T1000 (cell line): ENCODE results near the gene REG4.
"Not testable (repeated sequence)": the region's sequence is repeated elsewhere in the genome, so short reads cannot be mapped to it uniquely, and the experiment has no call there.

Experiments used
- DNase-seq: peaks from one replicate; lab custom pipeline; 2025; ENCODE audit warnings: mixed read lengths; lab: John Stamatoyannopoulos, UW

Gene REG4

GRCh38 chr1:119806489-119806888 is 4.8 kb downstream of the REG4 start:
- DNase-seq: no peak

- DNase-seq: no peak
Observed at GRCh38 chr1:119805746-119806145, 5.5 kb downstream of the REG4 start.

DNA sequence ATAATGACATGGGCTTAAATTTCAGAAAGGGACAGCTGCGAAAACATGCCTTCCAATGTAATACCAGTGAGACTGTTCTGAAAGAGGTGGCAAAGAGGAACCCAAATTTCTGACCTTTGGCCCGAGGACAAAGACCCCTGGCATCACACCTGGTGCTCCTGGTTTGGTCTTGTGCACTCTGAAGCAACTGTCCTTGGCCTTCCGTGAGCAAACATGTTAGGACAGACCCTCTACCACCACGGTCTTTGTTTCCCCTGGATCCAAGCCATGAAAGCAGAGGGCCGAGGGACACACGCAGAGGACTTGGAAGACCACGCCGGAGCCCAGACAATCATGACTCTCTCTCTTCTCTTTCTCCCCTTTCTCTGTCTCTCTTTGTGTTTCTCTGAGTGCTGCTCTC is 6.0 kb downstream of the REG4 start:
- no peak for DNase-seq

- no peak for DNase-seq
Observed at GRCh38 chr1:119799599-119800177, 11.6 kb downstream of the REG4 start.

- DNase-seq: no peak
Observed at GRCh38 chr1:119799003-119799402, 12.3 kb downstream of the REG4 start.

DNA sequence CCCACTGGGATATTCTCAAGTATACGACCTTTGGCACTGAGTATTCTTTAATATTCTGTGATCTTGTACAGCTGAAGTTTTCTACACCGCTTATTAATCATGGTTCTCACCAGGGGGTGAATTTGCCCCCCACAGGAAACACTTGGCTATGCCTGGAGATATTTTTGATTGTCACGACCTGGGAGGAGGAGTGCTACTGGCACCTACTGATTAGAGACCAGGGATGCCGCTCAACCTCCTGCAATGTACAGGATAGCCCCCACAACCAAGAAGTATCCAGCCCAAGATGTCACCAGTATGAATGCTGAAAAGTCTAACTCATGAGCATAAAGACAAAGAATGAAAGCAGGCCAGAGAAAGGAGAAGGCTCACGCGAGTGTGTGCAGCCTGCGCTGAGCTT is 13.7 kb downstream of the REG4 start:
- no peak for DNase-seq

DNA sequence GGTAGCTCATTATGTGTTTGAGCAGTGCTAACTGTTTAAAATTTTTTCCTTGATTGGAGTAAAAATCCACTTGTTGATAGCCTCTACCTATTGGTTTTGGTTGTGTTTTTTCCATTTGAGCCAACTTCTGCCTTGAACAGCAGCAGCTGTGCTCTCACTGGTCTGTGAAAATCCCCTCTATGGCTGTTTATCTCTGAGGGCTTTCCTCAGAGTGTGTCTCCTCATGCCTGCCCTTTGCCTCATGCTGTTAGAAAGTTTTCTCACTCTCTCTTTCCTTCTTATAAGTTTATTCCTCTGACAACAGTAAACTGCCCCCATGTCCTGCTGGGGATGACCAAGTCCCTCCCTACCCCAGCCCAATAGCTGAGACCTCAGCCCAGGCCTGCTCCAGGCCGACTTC is 14.1 kb downstream of the REG4 start:
- DNase-seq: no peak

- no peak for DNase-seq
Observed at GRCh38 chr1:119795261-119796200, 15.7 kb downstream of the REG4 start.

- DNase-seq: no peak
Observed at GRCh38 chr1:119794876-119795240, 16.4 kb downstream of the REG4 start.

DNA sequence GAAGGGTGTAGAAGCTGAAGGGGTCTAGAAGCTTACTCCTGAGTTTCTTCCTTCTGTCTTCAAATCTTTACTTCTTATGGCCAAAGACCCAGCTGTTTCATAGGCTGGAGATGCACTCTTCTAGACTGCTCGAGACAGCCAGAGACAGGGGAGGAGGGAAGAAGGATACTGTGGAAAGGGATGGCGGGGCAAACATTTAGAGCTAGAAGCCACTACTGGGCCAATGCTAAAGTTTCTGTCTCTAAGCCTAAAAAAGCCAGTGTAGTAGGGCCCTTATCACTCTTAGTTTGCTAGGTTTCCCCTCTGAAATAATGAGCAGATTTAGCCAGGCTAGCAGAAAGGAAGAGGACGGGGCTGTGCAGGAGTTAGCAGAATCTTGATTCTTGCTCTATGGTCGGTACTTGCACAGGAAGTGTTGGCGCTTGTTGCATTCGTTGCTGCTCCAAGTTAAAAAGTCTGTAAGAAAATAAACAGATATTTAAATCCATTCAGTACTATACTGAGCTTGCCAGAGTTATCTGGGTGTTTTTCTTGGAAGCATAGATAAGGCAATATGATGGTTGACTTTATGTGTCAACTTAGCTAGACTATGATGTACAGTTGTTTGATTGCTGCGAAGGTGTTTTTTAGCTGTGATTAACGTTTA is 16.9 kb downstream of the REG4 start:
- no peak for DNase-seq

DNA sequence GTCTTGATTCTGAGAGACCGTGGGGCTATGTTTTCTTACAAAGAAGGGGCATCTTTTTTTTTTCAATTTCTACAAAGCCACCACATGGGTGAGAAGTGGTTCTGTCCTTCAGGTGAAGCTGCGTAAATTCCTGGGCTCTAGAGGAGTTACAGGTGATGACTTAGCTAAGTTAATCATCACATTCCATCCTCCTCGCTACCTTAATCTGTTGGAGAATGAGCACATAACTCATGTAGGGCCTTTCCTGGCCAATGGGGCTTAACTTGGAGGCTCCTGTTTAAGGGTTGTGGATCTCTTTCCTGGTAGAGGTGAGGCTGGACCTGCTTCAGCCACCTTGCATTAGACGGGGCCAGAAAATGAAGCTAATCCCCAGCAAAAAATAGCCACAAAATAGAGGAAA is 19.9 kb downstream of the REG4 start:
- DNase-seq: no peak

- DNase-seq: no peak
Observed at GRCh38 chr1:119790451-119791198, 20.6 kb downstream of the REG4 start.

DNA sequence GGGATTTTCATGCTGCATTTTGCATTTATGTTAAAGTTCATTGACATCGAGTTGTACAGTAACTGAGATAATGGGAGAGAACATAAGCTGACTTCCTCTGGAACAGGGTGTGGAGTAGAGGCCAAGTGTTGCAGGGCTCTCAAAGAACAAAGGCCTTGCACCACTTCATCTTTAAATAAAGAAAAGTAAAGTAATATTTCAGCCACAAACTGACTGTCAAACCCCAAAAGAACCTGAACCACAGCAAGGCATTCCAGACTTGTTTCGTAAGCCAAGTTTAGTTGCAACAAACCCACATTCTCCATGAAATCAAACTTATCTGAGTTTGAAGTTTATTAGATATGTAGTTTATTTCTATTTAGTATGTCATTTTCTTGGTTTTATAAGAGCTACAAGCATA is 23.5 kb downstream of the REG4 start:
- no peak for DNase-seq

DNA sequence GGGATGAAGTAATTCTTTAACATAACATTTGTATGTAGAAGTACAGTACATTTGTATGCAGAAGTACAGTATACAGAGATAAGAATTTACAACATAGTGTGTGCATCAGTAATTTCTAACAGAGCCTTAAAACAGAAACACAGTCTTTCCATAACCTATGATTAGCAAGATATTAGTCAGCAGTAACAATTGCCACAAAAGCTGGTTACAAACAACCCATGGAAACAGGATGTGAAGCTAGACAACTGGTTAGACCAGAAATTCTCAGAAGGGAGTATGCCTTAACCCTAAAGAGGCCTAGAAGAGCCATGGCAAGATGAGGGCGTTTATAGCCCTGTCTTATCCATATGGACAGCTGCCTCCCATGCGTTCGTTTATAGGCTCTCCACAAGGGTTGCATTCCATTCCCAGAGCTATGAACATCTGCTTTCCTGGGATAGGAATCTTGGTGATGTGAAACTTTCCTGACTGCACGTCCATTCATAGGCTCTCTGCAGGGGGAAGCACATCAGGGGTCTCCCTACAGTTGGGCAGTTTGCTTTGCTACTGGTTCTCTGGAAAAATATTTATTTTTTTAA is 24.7 kb downstream of the REG4 start:
- not testable (repeated sequence) for DNase-seq

DNA sequence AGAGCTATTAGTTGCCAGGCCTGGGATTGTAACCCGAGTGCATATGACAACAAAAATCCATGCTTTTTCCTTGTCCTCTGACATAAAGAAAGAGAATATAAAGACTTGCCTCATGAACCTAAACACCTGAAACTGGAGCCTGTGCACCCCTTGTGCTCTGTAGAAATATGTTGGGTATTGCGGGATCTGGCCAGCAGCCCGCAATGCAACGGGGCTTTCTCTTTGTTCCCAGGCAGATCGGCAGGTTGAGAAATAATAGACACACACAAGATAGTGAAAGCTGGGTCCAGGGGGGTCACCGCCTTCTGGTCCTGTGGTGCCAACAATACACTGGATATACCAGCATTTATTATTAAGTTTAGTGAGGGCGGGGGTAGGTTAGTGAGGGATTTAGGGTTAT is 25.2 kb downstream of the REG4 start:
- not testable (repeated sequence) for DNase-seq

- DNase-seq: no peak
Observed at GRCh38 chr1:119784191-119784781, 27.0 kb downstream of the REG4 start.

DNA sequence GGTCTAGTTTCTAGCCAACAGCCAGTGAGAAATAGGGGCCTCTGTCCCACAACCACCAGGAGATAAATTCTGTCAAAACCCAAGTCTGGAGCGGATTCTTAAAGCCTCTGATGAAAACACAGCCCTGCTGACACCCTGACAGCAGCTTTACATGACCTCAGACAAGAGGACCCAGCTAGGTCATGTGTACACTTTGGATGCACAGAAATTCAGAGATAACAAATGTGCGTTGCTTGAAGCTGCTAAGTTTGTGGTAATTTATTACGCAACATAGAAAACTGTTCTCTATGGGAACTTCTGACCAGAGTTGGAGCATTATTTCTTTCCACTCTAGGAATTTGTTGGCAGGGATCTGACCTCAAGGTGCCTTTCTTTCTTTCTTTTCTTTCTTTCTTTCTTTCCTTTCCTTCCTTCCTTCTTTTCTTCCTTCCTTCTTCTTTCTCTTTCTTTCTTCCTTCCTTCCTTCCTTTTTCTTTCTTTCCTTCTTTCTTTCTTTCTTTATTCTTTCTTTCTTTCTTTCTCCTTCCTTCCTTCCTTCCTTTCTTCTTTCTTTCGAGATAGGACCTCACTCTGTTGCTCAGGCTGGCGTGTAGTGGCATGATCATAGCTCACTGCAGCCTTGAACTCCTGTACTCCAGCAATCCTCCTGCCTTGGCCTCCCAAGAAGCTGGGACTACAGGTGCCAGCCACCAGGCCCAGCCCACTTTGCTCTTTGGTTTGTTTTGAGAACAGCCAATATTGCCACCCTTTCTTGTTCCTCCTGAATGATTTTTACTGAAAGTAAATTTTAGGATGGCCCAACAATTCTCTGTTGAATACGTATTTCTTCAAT is 27.7 kb downstream of the REG4 start:
- DNase-seq: no peak

DNA sequence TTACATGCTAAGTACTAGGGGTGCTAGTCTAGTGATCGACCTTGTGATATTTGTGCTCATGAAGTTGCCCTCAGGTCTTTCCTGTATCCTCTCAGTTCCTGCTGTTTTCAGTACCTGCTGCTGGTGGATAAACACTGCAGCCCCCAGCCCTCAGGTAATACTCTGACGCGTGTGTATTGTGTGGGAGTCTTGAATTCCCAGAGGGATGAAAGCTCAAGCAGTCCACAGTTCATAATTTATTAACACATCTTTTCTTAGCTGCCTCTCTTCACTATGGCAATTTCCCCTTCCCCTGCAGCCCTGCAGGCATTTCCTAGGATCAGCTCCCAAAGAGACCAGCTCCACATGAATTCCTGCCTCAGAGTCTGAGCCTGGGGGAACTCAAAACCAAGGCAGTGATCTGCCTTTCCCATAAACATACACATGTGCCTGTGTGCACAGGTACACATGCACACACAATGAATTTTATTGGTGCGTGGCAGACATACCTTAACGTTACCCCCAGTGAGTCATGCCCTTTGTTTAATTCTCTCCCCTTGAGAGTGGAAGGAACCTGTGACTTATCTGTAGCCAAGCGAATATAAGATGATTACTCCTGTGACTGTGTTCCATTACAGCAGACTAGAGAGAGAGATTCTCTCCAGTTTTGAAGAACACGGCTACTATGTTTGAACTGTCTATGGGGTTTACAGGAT is 28.5 kb downstream of the REG4 start:
- DNase-seq: no peak

GRCh38 chr1:119781434-119782210 is 29.6 kb downstream of the REG4 start:
- DNase-seq: no peak
